D341Med (cell line): ENCODE data around the gene SNX7.

Experiments used
- DNase-seq: peaks from one replicate; pipeline ENCODE4 v3.0.0; 2012; ENCODE audit warnings: low spot score

Gene SNX7

GRCh38 chr1:98766255-98766654 is 104.7 kb downstream of the SNX7 start:
- no peak for DNase-seq

- DNase-seq: no peak
Measured at GRCh38 chr1:98769162-98769561, 107.6 kb downstream of the SNX7 start.

GRCh38 chr1:98781906-98782305 is 120.4 kb downstream of the SNX7 start:
- DNase-seq: no peak

- no peak for DNase-seq
Measured at GRCh38 chr1:98783821-98784220, 122.3 kb downstream of the SNX7 start.

GRCh38 chr1:98791498-98791897 is 130.0 kb downstream of the SNX7 start:
- no peak for DNase-seq

- peak; percentile 28 for DNase-seq
Measured at GRCh38 chr1:98792123-98792522, 130.6 kb downstream of the SNX7 start.

- no peak for DNase-seq
Measured at GRCh38 chr1:98793136-98793535, 131.6 kb downstream of the SNX7 start.

GRCh38 chr1:98794196-98794886 is 132.8 kb downstream of the SNX7 start:
- DNase-seq: peak; percentile 65

- no peak for DNase-seq
Measured at GRCh38 chr1:98796049-98796448, 134.5 kb downstream of the SNX7 start.

GRCh38 chr1:98797506-98797905 is 136.0 kb downstream of the SNX7 start:
- no peak for DNase-seq
